Heart left ventricle (tissue), 16 donors: ENCODE measurements around the gene NANP. TPM values are rescaled to one million over a fixed set of nuclear protein-coding genes. Genes with fewer than 3 reads are reported as not detected.

ENCODE experiments used
- ATAC-seq, 4 donors: fragments of 200-7000 bp; cut with Tn5 transposase; one replicate each; pipeline ENCODE4 v1.9.1; 2020 to 2022; ENCODE audit warnings: moderate library complexity in 4 of 4, mild to moderate bottlenecking in 3 of 4, moderate number of reproducible peaks in 1 of 4
- DNase-seq, 5 donors: peaks; one replicate each; pipeline ENCODE4 v3.0.0-alpha.2; 2020
- H3K27ac ChIP-seq, 12 donors: fragments of 200-600 bp; sonication (generic) in 4 of 12; one replicate each; pipeline versions ENCODE4 v1.5.0 to v1.8.0; 2016 to 2022; ENCODE audit warnings: mild to moderate bottlenecking in 2 of 12
- H3K27me3 ChIP-seq, 9 donors: fragments of 200-600 bp; sonication (generic) in 2 of 9; one replicate each; pipeline versions ENCODE4 v1.5.1 to v1.8.0; 2016 to 2022; ENCODE audit warnings: mild to moderate bottlenecking in 3 of 9
- H3K36me3 ChIP-seq, 9 donors: fragments of 200-600 bp; sonication (generic) in 2 of 9; one replicate each; pipeline versions ENCODE4 v1.5.0 to v1.8.0; 2018 to 2022; ENCODE audit warnings: mild to moderate bottlenecking in 2 of 9
- H3K4me1 ChIP-seq, 12 donors: fragments of 200-600 bp; sonication (generic) in 4 of 12; one replicate each; pipeline versions ENCODE4 v1.5.0 to v1.8.0; 2016 to 2022; ENCODE audit warnings: mild to moderate bottlenecking in 3 of 12
- H3K4me3 ChIP-seq, 12 donors: fragments of 200-600 bp; sonication (generic) in 4 of 12; one replicate each; pipeline versions ENCODE4 v1.5.0 to v1.8.0; 2017 to 2022; ENCODE audit warnings: mild to moderate bottlenecking in 9 of 12, moderate library complexity in 4 of 12
- H3K9me3 ChIP-seq, 12 donors: fragments of 200-600 bp; sonication (generic) in 4 of 12; one replicate each; pipeline versions ENCODE4 v1.5.0 to v1.8.0; 2016 to 2022; ENCODE audit warnings: mild to moderate bottlenecking in 1 of 12
- POLR2A ChIP-seq, 2 donors: fragments of 450-650 bp; IDR thresholded peaks; one replicate each; pipeline ENCODE4 v1.6.1; 2017; ENCODE audit warnings: antibody characterized with exemption in 2 of 2, mild to moderate bottlenecking in 2 of 2, moderate library complexity in 2 of 2
- intact Hi-C, 10 donors: fragments of 100-400 bp; cut with DNase I; formaldehyde crosslinking; loops; one replicate each; pipeline versions ENCODE4 v1.11.1 to v1.14.2; 2022
- polyA plus RNA-seq, 2 donors: library from polyadenylated mRNA; stranded (reverse); fragments of 200-250 nt; gene quantifications; one replicate each; pipeline ENCODE4 v1.2.3, GENCODE V29; 2013
- total RNA-seq, 9 donors: library from RNA; depleted of rRNA in 2 of 9; stranded (reverse); fragments of >200 nt in 2 of 9; fragmentation: NEBNext Ultra II Directional in 3 of 9; extraction: Animal tissue kit (Norgen Biotek cat#: 25700) in 3 of 9; gene quantifications; one replicate each; pipeline versions ENCODE4 v1.1.0 to v1.2.4, GENCODE V29; 2016 to 2023
- TF ChIP-seq, protein P1 (sequence below), 12 donors: fragments of 200-600 bp; sonication (generic) in 4 of 12; IDR thresholded peaks; one replicate each; pipeline versions ENCODE4 v1.5.0 to v1.8.0; 2018 to 2022; ENCODE audit warnings: antibody characterized with exemption in 12 of 12, mild to moderate bottlenecking in 5 of 12
- donor health status: ischemic (EF 13 %, LVEDD 7.1; RV severe dilation, severe dysfunction).
- donor health status: healthy with polysubstance abuse.
- donor health status: DM: no; HTN: yes; CAD: no.
- donor health status: DM: no; HTN: no; CAD: no.
- donor health status: ischemic (EF 25% LVEDD 6.9; RV normal size, moderate dysfunction).
- donor health status: ischemic (EF 25% LVEDD 5.7; RV mildly dilated, moderate dysfunction).
- donor health status: healthy.
- donor health status: DM: yes; HTN: yes; CAD: no.
- donor health status: ischemic (EF 35%, LVEDD 5.7; RV mildly dilated, moderate dysfunction).
- donor health status: nonischemic (EF 11% LVEDD 7.7; RV severe dilation, severe dysfunction).
- donor health status: DM: yes; HTN: yes; CAD: no.
- donor health status: PGD.
- donor health status: ischemic (EF 29% LVEDD 5.4; RV normal size, mild dysfunction).
- donor health status: nonischemic (EF 23%, LVEDD 6.1; RV moderate dilation, normal function).

Gene NANP
- total and polyA plus RNA-seq, 11 donors = 1.8 to 5.2 (median 3.1) TPM

GRCh38 chr20:25563362-25563761 lies 60.5 kb downstream of the NANP start:
- Histone ChIP-seq H3K27me3 (no peaks in the 10 kb centered on the region), H3K4me3 (no peak overlapping the region), H3K4me1 (no peaks in the 10 kb centered on the region), H3K36me3 (no peaks in the 10 kb centered on the region), H3K27ac (no peak overlapping the region), H3K9me3 (peaks cover 0 to 9% (median 0%) of the 10 kb centered on the region in 12 donors)
- no peak for DNase-seq
- no peak for ATAC-seq
- TF ChIP-seq, protein P1, sequence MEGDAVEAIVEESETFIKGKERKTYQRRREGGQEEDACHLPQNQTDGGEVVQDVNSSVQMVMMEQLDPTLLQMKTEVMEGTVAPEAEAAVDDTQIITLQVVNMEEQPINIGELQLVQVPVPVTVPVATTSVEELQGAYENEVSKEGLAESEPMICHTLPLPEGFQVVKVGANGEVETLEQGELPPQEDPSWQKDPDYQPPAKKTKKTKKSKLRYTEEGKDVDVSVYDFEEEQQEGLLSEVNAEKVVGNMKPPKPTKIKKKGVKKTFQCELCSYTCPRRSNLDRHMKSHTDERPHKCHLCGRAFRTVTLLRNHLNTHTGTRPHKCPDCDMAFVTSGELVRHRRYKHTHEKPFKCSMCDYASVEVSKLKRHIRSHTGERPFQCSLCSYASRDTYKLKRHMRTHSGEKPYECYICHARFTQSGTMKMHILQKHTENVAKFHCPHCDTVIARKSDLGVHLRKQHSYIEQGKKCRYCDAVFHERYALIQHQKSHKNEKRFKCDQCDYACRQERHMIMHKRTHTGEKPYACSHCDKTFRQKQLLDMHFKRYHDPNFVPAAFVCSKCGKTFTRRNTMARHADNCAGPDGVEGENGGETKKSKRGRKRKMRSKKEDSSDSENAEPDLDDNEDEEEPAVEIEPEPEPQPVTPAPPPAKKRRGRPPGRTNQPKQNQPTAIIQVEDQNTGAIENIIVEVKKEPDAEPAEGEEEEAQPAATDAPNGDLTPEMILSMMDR (IDR thresholded peaks at IDR 0.05) = no peak
- TF ChIP-seq POLR2A (IDR thresholded peaks at IDR 0.05) = no peak
- intact Hi-C loops = no loop called here

Other genes with a start within 250 kb of the NANP start
- 10 to 100 TPM; 15.6 to 43.8 (median 26.5) TPM for gene ABHD12, start 233.2 kb downstream of the NANP start, total RNA-seq
- 10 to 100 TPM; 25.0 to 34.3 TPM for gene ABHD12, start 233.2 kb downstream of the NANP start, polyA plus RNA-seq
- gene GINS1, start 216.3 kb downstream of the NANP start, total RNA-seq = 1 to 10 TPM in 3 of 9 donors, under 1 TPM in 6; 0.19 to 3.1 (median 0.36) TPM
- under 1 TPM; 0.15 to 0.47 TPM for gene GINS1, start 216.3 kb downstream of the NANP start, polyA plus RNA-seq
- 1 to 10 TPM; 1.6 to 7.1 (median 2.9) TPM for gene NINL, start 38.5 kb downstream of the NANP start, total RNA-seq
- 1 to 10 TPM in 1 of 2 donors, under 1 TPM in 1; 0.78 to 4.2 TPM for gene NINL, start 38.5 kb downstream of the NANP start, polyA plus RNA-seq
- 10 to 100 TPM in 1 of 9 donors, 1 to 10 TPM in 8; 5.8 to 10.3 (median 6.6) TPM for gene ZNF337, start 72.8 kb upstream of the NANP start, total RNA-seq
- 1 to 10 TPM; 5.5 to 6.2 TPM for gene ZNF337, start 72.8 kb upstream of the NANP start, polyA plus RNA-seq